HCT116 (cell line): ENCODE data around the gene FBXL7.

Experiments used
- CEBPB ChIP-seq: IDR thresholded peaks from 2 replicates; pipeline ENCODE4 v1.6.1; 2012; ENCODE audit warnings: low read depth
- EZH2 ChIP-seq: fragments of 200-600 bp; sonication (generic); IDR thresholded peaks from 2 replicates; pipeline ENCODE4 v1.6.1; 2017; ENCODE audit warnings: antibody characterized with exemption, mixed run types
- POLR2A ChIP-seq: IDR thresholded peaks from 2 replicates; pipeline ENCODE4 v1.7.0; 2011; ENCODE audit warnings: borderline replicate concordance; ENCODE audit not compliant: insufficient read depth, insufficient read length; ENCODE audit errors: extremely low read depth

DNA sequence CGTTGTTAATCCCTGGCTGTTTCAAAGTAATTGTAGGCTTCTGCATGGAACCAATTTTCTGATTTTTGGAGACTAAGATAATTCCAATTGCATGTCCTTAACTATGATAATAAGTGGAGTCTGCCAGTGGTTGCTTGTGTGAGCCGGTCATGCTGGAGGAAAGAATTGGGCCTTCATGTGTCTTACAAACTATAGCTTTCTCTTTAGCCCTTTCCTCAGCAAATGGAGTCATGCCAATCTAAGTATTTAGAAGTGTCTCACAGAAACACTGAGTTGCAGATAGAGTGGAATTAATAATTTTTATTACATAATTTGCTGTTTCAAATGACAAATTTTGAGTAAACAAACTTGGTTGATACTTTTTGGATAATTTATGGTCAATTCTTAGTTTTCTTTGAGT is 200.4 kb downstream of the FBXL7 start:
- TF ChIP-seq POLR2A, result no peak
- TF ChIP-seq EZH2, result no peak
- TF ChIP-seq CEBPB, result no peak
